CD4-positive, alpha-beta T cell treated with Interleukin-17A for 4 hours (primary cell): Measurements from ENCODE around the gene GFPT1.

Experiments used
- DNase-seq: peaks from one replicate; pipeline ENCODE4 v3.0.0-alpha.2; 2020; ENCODE audit warnings: mixed read lengths

GFPT1 gene

DNA sequence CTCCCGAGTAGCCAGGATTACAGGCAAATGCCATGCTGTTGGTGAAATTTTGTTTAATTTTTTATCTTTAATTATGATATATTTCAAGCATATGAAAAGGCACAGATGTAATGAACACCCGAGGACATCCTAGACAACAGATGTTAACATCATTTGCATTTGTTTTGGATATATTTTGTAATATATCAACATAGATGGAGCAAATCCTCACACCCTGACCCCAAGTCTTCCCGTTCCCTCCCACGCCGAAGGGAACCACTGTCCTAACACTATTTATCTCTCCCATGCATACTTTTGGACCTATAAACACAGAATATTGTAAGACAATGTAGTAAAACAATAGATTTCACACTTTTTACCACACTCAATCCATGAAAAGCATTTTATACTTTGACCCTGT is 99.5 kb downstream of the GFPT1 start:
- no peak for DNase-seq

- DNase-seq: no peak
Observed at GRCh38 chr2:69285379-69285894, 101.6 kb downstream of the GFPT1 start.

GRCh38 chr2:69280796-69281412 is 106.1 kb downstream of the GFPT1 start:
- no peak for DNase-seq

- DNase-seq: no peak
Observed at GRCh38 chr2:69279931-69280681, 106.9 kb downstream of the GFPT1 start.

DNA sequence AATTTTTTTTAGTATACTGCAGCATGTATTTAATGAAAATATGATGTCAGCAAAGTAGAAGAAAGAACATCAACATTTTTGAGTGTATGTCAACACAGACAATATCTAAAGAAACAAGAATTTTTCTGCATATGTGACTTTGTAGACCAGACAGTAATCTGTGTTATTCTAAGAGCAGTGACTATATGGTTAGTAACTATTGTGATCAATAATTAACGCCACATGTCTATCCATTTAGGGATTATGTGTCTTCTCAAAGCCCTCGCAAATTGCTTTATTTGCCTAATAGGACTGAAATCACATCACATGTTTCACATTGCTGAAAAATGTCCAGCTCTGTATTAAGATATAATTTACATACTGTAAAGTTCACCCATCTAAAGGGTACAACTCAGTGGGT is 107.8 kb downstream of the GFPT1 start:
- DNase-seq: no peak

DNA sequence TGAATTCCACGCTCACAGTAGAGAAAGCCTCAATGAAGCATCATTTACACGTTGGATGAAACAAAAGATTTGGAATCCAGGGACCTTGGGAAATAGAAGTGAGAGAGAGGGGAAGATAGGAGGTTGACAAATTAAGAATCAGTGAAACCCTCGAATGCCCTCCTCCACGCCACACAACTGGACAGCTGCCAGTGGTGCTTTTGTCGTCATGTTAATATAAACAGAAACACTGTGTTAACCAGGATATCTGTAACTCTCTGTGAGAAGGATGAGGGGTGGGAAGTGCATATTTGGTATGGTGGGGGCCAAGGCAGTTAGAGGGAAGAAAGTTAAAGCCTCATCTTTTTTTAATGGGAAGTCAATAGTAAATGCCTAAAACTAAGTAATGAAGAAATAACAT is 108.7 kb downstream of the GFPT1 start:
- no peak for DNase-seq

GRCh38 chr2:69275490-69275889 is 111.5 kb downstream of the GFPT1 start:
- no peak for DNase-seq

DNA sequence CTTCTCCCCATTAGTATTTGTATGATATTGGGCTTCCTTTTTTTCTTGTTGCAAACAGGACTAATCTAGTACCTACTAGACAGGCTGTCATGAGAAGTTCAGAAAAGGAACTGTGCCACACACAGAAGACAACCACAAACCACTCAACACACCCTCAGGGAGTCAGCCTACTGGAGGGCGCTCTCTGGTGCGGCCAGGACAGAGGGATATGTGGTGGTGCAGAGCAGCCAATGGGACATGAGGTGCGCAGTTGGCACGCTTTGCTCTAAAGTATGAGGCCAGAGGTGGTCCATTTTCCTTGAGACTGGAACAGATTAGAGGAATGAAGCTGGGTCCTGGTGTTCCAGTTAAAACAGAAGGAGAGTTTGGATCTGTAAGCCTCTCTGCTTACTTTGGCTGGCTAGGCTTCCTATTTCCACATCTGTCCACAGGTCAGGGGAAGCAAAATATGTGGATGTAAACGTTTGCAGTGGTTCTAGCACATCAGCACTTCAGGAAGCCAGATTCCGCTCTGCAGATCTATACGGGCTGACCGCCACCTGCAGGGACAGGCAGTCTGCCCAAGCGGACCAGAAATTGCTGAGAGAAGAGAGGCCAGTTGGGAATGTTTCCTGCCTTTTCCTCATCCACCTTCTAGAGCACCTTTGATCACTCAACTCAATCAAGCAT is 114.1 kb downstream of the GFPT1 start:
- no peak for DNase-seq

- no peak for DNase-seq
Observed at GRCh38 chr2:69271831-69272257, 115.2 kb downstream of the GFPT1 start.
